ENCODE data around the gene CLSTN2. TPM values are rescaled to one million over a fixed set of nuclear protein-coding genes. Genes with fewer than 3 reads are reported as not detected.

Gene CLSTN2
- total RNA-seq, 4 donors from 2014 or later = 13.4 to 21.3 (median 19.4) TPM

- peaks cover 0 to 2% (median 0%) of the 10 kb centered on the region in 4 donors for H3K4me1 ChIP-seq
- no peaks in the 10 kb centered on the region for H3K36me3 ChIP-seq
- DNase-seq (ENCODE audit: low spot score in 2 of 2) = no peak
- no peaks in the 10 kb centered on the region for H3K27me3 ChIP-seq
- H3K4me3 ChIP-seq = no peak overlapping the region
- WGBS, 2 donors = 86 to 92% methylated on average over 7 of the region's 7 CpGs
- H3K9me3 ChIP-seq = no peaks in the 10 kb centered on the region
- no peak overlapping the region for H3K27ac ChIP-seq
- TF ChIP-seq POLR2A (IDR thresholded peaks at IDR 0.05) = no peak
Measured at GRCh38 chr3:140164922-140165590, 230.1 kb downstream of the CLSTN2 start.

- H3K4me3 ChIP-seq = no peak overlapping the region
- H3K4me1 ChIP-seq = peaks cover 0 to 2% (median 0%) of the 10 kb centered on the region in 4 donors
- H3K9me3 ChIP-seq = no peaks in the 10 kb centered on the region
- H3K36me3 ChIP-seq = no peaks in the 10 kb centered on the region
- no peak for DNase-seq (ENCODE audit: low spot score in 2 of 2)
- TF ChIP-seq POLR2A (IDR thresholded peaks at IDR 0.05) (no peak), EP300 (IDR thresholded peaks at IDR 0.05) (no peak), CTCF (IDR thresholded peaks at IDR 0.05) (no peak)
- no peaks in the 10 kb centered on the region for H3K27me3 ChIP-seq
- H3K27ac ChIP-seq = no peak overlapping the region
Measured at GRCh38 chr3:140165781-140166180, 230.8 kb downstream of the CLSTN2 start.

- H3K27ac ChIP-seq = no peak overlapping the region
- H3K27me3 ChIP-seq = no peaks in the 10 kb centered on the region
- H3K9me3 ChIP-seq = no peaks in the 10 kb centered on the region
- no peak overlapping the region for H3K4me3 ChIP-seq
- H3K36me3 ChIP-seq = no peaks in the 10 kb centered on the region
- DNase-seq (ENCODE audit: low spot score in 2 of 2) = no peak
- WGBS, 2 donors = 67% methylated on average over 5 of the region's 5 CpGs
- TF ChIP-seq CTCF (IDR thresholded peaks at IDR 0.05) (no peak), EP300 (IDR thresholded peaks at IDR 0.05) (no peak), POLR2A (IDR thresholded peaks at IDR 0.05) (no peak)
- H3K4me1 ChIP-seq = peaks cover 0 to 2% (median 0%) of the 10 kb centered on the region in 4 donors
Measured at GRCh38 chr3:140166861-140167599, 232.0 kb downstream of the CLSTN2 start.

- no peak for DNase-seq (ENCODE audit: low spot score in 2 of 2)
- no peak for TF ChIP-seq POLR2A (IDR thresholded peaks at IDR 0.05)
- TF ChIP-seq CTCF (IDR thresholded peaks at IDR 0.05) = no peak
- no peak for TF ChIP-seq EP300 (IDR thresholded peaks at IDR 0.05)
- 71 to 72% methylated on average over 5 of the region's 5 CpGs for WGBS, 2 donors
- H3K9me3 ChIP-seq = no peaks in the 10 kb centered on the region
- peaks cover 0 to 2% (median 0%) of the 10 kb centered on the region in 4 donors for H3K4me1 ChIP-seq
- H3K4me3 ChIP-seq = no peak overlapping the region
- no peak overlapping the region for H3K27ac ChIP-seq
- no peaks in the 10 kb centered on the region for H3K36me3 ChIP-seq
- no peaks in the 10 kb centered on the region for H3K27me3 ChIP-seq
Measured at GRCh38 chr3:140167600-140168281, 232.8 kb downstream of the CLSTN2 start.

- 56 to 85% methylated on average over 1 of the region's 1 CpG for WGBS, 2 donors
- no peaks in the 10 kb centered on the region for H3K9me3 ChIP-seq
- no peak for TF ChIP-seq CTCF (IDR thresholded peaks at IDR 0.05)
- no peak for TF ChIP-seq EP300 (IDR thresholded peaks at IDR 0.05)
- TF ChIP-seq POLR2A (IDR thresholded peaks at IDR 0.05) = no peak
Measured at GRCh38 chr3:140170612-140171011, 235.6 kb downstream of the CLSTN2 start.

More at GRCh38 chr3:140170612-140171011, 235.6 kb downstream of the CLSTN2 start:
- Histone ChIP-seq H3K4me1 (peaks cover 0 to 2% (median 0%) of the 10 kb centered on the region in 4 donors), H3K27me3 (no peaks in the 10 kb centered on the region), H3K4me3 (no peak overlapping the region), H3K27ac (no peak overlapping the region), H3K36me3 (no peaks in the 10 kb centered on the region)
- no peak for DNase-seq (ENCODE audit: low spot score in 2 of 2)

All from tibial nerve (tissue), 4 donors.